HG03469 (cell line): Measurements from ENCODE around the gene ITSN1.
"Not testable (repeated sequence)": the region's sequence is repeated elsewhere in the genome, so short reads cannot be mapped to it uniquely, and the experiment has no call there.

Experiments
- ATAC-seq: cut with Tn5 transposase; IDR thresholded peaks from one replicate; pipeline ENCODE4 v1.9.1; 2021; ENCODE audit warnings: mild to moderate bottlenecking, moderate library complexity, moderate number of reproducible peaks; ENCODE audit not compliant: unreplicated experiment

ITSN1 gene

GRCh38 chr21:33856893-33857527 lies 214.7 kb downstream of the ITSN1 start:
- no peak for ATAC-seq

- ATAC-seq: no peak
Measured at GRCh38 chr21:33857846-33858666, 215.8 kb downstream of the ITSN1 start.

GRCh38 chr21:33858667-33859372 lies 216.5 kb downstream of the ITSN1 start:
- no peak for ATAC-seq

- ATAC-seq: no peak
Measured at GRCh38 chr21:33859373-33860102, 217.2 kb downstream of the ITSN1 start.

- ATAC-seq: no peak
Measured at GRCh38 chr21:33860332-33860879, 218.1 kb downstream of the ITSN1 start.

- no peak for ATAC-seq
Measured at GRCh38 chr21:33861125-33861524, 218.8 kb downstream of the ITSN1 start.

GRCh38 chr21:33863191-33863590 lies 220.9 kb downstream of the ITSN1 start:
- ATAC-seq: not testable (repeated sequence)

GRCh38 chr21:33864150-33864549 lies 221.8 kb downstream of the ITSN1 start:
- no peak for ATAC-seq

GRCh38 chr21:33865176-33865575 lies 222.9 kb downstream of the ITSN1 start:
- ATAC-seq: no peak

- no peak for ATAC-seq
Measured at GRCh38 chr21:33865996-33866575, 223.8 kb downstream of the ITSN1 start.

GRCh38 chr21:33866826-33867225 lies 224.5 kb downstream of the ITSN1 start:
- ATAC-seq: no peak

GRCh38 chr21:33867868-33868267 lies 225.6 kb downstream of the ITSN1 start:
- ATAC-seq: not testable (repeated sequence)

- ATAC-seq: no peak
Measured at GRCh38 chr21:33869873-33870272, 227.6 kb downstream of the ITSN1 start.

GRCh38 chr21:33870768-33871167 lies 228.5 kb downstream of the ITSN1 start:
- no peak for ATAC-seq

- ATAC-seq: no peak
Measured at GRCh38 chr21:33871171-33871570, 228.9 kb downstream of the ITSN1 start.

- ATAC-seq: no peak
Measured at GRCh38 chr21:33872881-33873515, 230.7 kb downstream of the ITSN1 start.

- ATAC-seq: no peak
Measured at GRCh38 chr21:33874161-33874560, 231.9 kb downstream of the ITSN1 start.

- no peak for ATAC-seq
Measured at GRCh38 chr21:33875026-33875695, 232.9 kb downstream of the ITSN1 start.

GRCh38 chr21:33878824-33879223 lies 236.5 kb downstream of the ITSN1 start:
- ATAC-seq: no peak
